HL-60/S4 treated with phorbol 12-myristate 13-acetate at 8.2 ng/mL for 4 days and 3 days (cell line): ENCODE data around the gene KDM5B.
"Not testable (repeated sequence)": the region's sequence is repeated elsewhere in the genome, so short reads cannot be mapped to it uniquely, and the experiment has no call there.

Source experiments
- in situ Hi-C: fragments of 300-500 bp; cut with MboI; formaldehyde crosslinking; loops from 2 replicates; pipeline ENCODE4 v1.15.0; 2022; ENCODE audit warnings: low sequenced_read_pairs

The KDM5B gene

DNA sequence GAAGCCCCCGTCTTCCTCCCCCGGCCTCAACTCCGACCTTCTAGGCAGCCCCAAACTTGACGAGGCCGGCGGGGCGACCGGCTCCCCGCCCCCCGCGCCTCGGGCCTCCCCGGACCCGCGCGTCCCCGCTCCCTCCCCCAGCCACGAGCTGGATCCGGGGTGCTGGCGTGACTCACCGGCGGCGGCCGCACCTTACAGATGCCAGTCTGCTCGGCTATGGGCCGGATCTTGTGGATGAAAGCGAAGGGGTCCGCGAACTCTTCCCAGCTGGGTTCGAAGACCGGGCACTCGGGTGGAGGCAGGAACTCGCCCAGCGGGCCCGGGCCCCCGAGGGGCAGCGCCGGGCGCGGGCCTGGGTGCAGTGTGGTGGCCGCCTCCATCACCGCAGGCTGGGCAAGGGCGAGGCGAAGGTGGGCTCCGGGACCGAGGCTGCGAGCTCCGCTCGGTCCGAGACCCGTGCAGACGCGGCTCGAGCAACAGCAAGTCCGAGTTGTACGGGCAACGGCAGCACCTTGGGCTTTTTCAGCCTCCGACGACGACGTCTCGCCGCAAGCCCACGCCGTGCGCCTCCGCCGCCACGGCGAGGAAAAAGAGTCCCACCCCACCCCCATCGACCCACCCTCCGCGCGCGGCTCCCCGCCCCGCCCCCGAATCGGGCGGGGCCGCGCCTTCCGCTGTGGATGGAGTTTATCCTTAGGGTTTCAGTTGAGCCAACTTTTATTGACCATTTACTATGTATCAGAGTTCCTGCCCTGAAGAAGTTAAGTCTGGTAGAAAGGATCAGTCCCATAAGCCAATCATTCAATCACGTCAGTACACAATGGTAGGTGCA lies at the start of gene KDM5B:
KDM5B (minus strand) TSS at position 496 of the 832 bp plus-strand sequence; CDS start at position 380, 116 bp downstream.
- in situ Hi-C loops = no loop called here

DNA sequence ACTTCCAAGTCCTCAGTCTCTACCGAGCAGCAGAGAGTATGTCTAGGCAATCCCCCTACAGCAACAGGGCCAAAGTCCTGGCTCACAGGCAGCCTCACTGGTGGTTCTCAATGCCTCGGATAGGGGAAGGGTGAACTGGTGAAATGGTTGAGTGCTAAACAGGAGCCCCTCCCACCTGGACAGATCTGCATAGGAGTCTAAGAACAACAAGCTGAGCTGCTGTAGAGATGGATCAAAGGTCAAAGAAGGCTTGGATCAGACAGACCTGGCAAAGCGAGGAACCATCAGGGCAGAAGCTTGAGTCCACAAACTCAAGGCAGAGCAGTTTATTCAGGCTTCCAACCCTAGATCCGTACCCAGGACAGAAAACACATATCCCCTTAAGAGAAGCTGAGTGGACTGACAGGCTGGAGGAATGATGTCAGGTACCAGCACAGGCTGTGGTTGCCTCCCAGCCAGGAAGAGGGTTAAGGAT lies 49.0 kb upstream of the KDM5B start:
- in situ Hi-C loops = no loop called here

DNA sequence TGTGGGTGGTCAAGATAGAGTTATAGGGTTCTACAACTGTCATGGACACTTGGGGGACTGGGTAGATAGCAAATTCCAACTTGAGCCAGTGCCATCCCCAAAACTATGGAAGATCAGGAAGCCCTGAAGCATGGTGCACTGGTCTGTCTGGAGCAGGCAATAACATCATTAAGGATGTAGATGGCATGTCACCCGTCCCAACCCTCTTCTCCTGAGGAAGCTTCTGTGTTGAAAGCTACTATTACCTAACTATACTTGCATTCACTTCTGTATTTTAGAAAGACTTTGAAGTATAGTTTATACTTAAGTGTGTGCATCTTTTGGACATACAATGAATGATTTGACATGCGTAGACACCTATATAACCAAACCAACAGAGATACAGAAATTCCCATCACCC lies 47.8 kb upstream of the KDM5B start:
- in situ Hi-C loops = no loop called here

DNA sequence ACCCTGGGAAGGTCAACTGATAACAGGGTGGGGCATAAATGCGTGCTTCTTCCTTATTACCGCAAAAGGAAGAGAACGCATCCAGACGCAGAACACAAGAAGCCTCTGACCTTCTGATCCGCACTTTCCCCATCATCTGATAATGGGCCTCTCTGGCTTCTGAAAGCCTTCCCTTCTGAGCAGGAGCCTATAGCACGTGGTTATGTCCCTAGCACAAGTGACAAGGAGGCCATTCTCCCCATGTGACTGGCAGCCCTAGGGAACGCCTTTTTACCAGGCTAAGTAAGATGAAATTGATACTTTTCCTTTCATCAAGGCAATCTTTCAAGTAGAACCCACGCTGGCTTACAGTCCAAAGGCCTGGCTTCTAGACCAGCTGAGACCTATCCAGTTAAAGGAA lies 46.6 kb upstream of the KDM5B start:
- in situ Hi-C loops = no loop called here

DNA sequence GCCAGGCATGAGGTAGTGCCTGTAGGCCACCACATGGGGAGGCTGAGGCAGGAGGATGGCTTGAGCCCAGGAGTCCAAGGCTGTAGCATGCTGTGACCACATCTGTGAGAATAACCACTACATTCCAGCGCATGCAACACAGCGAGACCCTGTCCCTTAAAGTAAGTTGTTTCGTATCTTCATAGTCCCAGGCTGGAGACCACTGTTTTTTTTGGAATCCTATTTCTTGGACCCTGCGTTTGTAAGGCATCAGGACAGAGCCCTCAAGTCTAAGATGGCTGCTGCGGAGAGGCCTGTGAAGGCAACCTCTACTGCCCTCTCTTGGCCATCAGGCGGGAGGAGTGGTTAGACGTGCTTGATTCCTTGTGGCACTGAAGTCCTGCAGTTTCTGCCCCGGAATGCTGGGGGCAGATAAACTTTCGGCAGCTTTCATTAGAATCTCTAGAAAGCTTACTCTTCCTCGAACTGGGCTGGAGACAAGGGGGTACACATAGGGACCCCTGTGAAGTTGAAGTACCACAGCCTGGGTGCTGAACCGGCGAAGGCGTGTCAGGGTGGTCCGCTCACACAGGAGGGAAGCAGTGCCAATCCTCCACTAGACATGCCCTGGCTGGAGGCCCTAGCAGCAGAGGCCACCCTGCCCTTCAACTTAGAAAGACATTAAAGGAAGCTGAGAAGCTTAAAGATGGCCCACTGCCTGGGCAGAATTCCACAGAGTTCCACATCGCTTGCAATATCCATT lies 44.1 kb upstream of the KDM5B start:
- in situ Hi-C loops = no loop called here

DNA sequence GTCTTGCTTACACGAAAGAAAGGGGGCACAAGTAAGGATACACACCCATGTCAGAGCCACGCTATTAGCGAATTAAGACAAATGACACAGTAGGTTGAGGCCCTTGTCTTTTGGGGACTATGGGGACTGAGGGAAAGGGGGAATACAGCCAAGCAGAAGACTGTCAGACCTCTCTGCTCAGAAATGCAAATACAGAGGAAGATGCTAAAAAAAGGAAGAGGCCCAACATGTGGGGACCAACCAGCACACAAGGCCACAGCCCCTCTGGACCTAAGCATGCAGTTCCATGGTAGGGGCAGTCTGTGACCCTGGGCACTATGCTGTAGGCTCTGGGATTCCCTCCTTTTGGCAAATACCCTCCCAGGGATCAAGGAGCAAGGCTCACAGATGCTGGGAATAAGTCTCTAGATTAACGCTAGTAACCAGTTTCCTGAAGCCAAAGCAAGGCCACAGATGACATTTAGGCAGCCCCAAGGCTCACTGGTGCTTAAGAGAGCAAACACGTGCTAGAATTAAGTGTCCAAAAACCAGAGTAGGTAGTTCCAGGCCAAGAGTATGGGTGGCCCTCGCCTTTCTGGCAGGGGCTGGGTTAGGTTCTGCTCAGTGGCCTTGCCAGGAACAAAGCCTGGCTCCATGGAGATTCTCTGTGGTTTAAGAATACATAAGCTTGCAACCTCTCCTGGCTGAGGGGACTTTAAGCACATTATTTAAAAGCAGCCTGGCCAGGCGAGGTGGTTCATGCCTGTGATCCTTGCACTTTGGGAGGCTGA lies 42.6 kb upstream of the KDM5B start:
- in situ Hi-C loops = no loop called here

DNA sequence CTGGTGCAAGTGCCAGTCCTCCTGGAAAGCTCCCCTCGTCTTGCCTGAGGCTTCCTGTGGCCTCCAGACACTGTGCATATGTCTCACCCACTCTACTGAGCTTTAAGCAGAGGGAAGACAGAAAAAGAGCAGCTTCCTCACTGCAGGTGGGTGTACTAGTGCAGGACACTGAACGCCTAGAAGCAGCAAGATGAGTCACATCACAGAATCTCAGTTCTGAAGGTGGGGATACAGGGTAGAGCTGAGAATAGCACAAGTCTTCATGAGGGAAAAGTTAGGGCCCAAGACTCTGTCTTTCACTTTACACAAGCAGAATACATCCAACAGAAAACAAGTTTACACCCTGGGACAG lies 39.9 kb upstream of the KDM5B start:
- in situ Hi-C loops = no loop called here

DNA sequence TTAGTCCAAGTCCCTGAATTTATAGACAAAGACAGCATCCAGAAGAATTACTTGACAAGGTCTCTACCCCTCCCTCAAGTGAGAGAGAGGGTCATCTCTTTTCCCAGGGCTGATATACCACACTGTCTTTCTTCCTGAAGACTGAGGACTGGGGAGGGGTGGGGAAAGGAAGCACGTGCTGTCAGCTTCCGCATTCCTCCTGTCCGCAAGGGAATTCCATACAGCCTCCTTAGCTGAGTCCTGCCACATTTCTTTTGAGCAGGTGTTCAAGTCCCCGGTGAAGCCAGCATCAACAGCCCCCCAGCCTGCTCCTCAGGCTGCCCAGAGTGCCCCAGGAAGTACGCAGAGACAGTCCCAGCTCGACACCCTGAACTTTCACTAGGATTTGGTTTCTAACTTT lies 36.7 kb upstream of the KDM5B start:
- in situ Hi-C loops = no loop called here

DNA sequence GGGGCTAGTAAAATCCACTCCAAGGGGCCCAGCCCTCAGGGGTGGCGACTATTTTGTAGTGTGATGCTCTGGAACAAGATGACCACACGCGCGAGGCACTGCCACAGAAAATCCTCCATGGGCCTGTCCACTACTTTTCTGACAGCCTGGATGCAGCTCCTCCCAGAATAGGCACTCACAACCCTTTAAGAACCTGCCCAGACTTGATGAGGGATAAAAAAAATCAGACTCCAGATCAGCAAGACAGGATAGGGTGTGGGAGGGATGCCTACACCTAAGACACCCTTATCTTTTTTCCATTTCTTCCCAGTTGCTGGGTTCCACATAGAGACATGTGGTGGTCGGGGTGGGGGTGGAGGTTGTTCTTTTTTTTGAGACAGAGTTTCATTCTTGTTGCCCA lies 36.0 kb upstream of the KDM5B start:
- in situ Hi-C loops = no loop called here

DNA sequence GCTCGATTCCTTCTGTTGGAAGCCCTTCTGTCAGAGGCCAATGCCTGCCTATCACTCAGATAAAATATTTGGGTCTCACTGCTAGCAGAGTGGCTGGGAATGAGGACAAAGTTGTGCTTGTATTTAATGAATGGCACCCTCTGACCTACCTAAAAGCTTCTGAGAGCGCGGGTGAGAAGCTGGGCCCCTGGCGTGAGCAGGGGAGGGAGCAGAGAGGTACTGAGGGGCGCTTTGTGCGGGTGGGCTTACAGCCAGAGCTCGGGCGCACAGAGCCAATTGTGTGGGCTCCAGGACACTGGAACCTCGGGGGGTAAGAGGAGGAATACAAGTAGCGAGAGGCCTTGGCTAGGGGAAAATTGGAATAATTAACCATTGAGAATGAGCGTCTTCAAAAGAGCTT lies 34.9 kb upstream of the KDM5B start:
- in situ Hi-C loops = no loop called here

DNA sequence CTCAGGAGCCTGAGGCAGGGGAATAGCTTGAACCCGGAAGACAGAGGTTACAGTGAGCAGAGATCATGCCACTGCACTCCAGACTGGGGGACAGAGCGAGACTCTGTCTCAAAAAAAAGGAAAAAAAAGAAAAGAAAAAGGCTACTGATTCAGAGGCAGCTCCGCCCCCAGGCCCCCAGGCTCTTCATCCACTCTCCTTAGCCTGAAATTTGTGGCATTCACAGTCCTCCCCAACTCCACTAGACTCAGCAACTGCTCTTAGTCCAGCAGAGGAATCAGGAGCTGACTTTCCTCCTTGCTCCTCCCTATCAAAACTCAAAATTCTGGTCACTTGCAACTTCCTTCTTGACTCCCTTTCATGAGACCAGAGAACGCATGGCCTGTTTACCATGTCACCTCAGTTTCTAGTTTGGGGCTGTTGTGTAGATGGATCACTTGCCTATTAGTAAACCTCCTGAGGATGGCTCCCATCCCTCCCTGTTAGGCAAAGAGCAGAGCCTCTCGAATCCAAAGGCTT lies 29.6 kb upstream of the KDM5B start:
- in situ Hi-C loops = no loop called here

DNA sequence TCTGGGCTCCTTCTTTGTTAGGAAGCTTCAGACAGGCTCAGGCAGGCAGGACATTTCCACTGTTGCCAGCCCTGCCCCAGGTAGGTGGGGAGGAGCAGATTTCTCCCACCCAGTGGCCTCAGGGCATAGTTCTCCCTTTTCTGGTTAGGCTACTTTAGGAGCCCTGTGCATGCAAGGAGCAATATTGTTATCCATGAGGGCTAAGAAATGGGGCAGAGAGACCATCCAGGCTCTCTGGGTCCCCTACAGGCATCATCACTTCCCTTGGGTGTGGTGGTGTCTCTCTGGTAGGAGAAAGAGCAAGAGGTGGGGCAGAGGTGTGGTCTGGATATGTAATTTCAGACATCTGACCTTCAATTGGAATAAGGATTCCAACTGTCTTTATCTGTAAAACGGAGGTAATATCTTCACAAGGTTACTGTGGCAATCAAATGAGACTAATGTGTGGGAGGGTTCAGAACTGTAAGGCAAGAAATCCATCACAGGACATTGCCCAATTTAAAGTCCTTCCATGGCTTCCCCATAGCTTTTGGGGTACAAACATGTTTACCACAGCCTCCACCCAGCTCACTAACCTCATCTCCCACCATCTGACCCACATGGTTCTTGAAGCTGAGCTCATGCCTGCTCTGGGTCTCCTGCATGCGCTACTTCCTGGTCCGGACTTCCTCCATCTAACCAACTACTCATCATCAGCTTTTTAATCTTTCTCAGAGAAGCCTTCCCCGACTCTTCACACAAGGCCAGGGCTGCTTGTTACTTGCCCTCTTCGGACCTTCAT lies 28.6 kb upstream of the KDM5B start:
- in situ Hi-C loops = no loop called here

DNA sequence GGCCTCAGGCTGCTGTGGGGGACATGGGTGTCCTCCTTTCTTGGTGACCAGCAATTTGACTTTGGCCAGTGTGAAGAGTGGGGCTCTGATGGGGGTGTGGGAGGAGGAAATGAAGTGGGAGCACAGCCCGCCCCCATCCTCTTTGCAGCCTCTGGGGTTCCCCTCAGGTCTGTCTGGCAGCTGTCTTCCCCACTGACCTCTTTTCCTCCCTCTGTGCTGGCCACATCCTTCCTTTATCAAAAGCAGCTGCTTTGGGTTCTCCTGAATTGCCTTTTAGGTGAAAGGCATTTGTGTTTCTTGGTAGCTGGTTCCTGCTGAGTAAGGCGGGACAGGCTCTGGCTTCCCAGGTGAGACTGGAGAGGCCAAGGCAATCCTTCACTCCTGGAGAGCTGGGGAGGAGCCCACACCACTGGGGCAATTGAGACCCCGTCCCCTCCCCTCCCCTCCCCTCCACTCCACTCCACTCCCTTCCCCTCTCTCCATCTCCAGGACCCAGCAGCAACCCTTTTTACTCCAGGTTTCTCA lies 27.4 kb upstream of the KDM5B start:
- in situ Hi-C loops = no loop called here

DNA sequence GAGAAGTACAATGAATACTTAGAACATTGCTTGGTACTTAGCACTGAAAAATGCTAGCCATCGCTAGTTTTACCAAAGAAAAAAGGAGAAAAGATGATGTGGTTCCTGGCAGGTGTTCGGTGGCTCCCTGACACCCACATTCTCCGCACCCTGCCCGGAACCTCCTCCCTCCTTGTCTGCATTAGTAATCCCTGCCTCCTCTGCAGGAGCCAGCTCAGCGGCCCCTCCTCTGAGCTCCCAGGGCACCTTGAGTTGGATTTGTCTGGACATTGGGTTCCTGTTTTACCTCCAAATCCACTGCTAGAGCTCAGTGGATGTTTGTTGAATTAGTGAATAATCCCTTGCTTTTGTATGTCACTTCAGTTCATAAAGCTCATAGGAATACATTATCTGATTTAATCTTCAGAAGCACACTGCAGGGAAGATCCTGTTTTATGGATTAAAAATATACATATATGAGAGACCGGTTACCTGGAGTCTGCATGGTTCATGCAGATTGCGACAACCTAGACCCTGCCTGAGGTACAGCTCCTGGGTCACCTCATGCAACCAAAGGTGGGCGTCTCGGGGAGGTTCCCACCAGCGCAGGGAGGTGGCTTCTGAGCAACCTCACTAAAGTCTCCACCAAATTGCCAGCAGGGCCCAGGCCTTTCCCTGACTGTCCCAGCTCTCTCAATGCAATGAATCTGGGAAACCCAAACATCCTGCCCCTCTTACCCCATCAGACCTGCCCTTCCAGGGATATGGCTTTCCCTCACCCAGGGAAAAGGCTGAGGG lies 26.7 kb upstream of the KDM5B start:
- in situ Hi-C loops = no loop called here

DNA sequence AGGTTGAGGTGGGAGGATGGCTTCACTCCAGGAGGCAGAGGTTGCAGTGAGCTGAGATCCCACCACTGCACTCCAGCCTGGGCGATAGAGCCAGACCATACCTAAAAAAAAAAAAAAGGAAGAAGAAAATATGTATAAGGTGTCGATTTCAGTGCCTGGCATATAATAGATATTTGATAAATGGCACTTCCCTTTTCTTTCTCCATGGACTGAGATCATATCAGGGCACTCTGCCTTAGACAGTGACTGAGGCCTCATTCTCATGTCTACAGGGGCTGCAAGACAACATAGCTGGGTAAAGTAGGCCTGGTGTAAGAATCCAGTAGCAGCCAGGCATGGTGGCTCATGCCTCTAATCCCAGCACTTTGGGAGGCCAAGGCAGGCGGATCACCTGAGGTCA lies 23.7 kb upstream of the KDM5B start:
- in situ Hi-C loops = no loop called here

DNA sequence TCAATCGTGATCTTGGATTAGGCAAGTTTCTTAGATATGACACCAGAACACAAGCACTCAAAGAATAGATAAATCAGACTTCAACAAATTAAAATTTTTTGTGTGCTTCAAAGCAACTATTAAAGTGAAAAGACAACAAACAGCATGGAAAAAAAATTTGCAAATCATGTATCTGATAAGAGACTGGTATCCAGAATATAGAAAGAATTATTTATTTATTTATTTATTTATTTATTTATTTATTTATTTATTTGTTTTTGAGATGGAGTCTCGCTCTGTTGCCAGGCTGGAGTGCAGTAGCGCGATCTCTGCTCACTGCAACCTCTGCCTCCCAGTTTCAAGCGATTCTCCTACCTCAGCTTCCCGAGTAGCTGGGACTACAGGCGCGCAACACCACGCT lies 21.0 kb upstream of the KDM5B start:
- in situ Hi-C loops = not testable (repeated sequence)

DNA sequence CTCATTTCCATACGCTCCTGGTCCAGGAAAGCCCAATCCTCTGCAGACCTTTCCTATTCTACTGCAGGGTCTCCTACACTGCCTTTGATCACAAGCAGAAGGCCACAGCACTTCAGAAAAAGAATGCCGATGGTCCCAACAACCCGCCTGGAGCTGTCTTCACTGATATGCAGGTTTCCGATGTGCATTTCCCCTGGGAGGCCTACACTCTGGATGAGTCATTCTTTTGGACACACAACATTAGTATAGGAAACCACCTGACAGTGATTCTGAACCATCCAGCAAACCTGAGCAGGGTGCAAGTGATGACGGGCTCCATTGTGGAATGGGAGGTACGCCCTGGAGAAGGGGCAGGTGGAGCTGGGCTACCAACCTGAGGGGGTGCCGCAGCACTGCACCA lies 17.5 kb upstream of the KDM5B start:
- in situ Hi-C loops = no loop called here

DNA sequence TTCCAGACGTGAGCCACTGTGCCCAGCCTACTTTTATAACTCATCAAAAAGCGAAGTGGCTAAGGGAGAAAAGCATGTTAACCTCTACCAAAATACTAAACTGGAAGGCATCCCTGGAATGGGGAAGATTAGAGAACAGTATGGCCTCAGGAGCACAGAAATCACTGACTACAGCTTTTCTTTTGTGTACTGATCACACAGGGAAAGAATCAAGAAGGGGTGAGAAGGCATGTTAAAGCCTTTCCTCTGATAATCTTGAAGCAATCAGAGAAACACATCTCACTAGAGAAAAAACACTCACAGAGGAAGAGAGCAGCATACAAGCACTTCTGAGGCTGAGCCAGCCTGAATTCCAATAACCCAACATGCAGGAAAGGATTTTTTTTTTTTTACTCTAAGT lies 13.2 kb upstream of the KDM5B start:
- in situ Hi-C loops = no loop called here

DNA sequence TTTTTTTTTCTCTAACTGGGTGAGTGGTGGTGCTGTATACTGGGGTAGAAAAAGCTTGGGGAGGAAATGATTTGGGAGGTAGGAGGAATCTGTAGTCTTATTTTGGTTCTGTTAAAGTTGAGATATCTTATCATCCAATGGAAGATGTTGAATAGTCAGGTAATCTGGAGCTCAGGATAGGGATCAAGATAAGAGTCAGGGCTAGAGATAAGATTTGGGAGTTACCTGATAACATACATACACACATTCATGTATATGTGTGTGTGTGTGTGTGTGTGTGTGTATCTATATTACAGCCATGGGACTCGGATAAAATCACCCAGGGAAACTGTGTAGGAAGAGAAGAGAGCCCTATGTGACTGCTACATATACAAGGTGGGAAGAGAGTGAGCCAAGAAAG lies 10.6 kb upstream of the KDM5B start:
- in situ Hi-C loops = no loop called here

DNA sequence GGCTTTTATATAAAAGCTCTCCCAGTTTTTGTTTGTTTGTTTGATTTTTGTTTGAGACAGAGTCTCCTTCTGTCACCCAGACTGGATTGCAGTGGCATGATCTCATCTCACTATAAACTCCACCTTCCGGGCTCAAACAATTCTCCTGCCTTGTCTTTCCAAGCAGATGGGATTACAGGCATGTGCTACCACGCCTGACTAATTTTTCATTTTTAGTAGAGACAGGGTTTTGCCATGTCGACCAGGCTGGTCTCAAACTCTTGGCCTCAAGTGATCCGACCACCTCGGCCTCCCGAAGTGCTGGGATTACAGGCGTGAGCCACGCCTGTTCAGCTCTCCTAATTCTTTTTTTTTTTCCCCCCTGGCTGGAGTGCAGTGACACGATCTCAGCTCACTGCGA lies 6.9 kb upstream of the KDM5B start:
- in situ Hi-C loops = no loop called here
